Activated CD4-positive, alpha-beta T cell treated with anti-CD3 and anti-CD28 coated beads, Interleukin-2, Interleukin-6, amounts not matched to agents 100 ng/mL and 50 ng/mL, durations not matched to agents 16 hours and 8 hours (primary cell): ENCODE data around the gene CYP4F12.
"Not testable (repeated sequence)": the region's sequence is repeated elsewhere in the genome, so short reads cannot be mapped to it uniquely, and the experiment has no call there.

ENCODE experiments used
- DNase-seq: peaks from one replicate; pipeline ENCODE4 v3.0.0-alpha.2; 2020

Gene CYP4F12

GRCh38 chr19:15651791-15652190 lies 21.1 kb upstream of the CYP4F12 start:
- DNase-seq = no peak

GRCh38 chr19:15652559-15653278 lies 20.2 kb upstream of the CYP4F12 start:
- no peak for DNase-seq

- no peak for DNase-seq
Measured at GRCh38 chr19:15656467-15656866, 16.4 kb upstream of the CYP4F12 start.

- no peak for DNase-seq
Measured at GRCh38 chr19:15663247-15663646, 9.6 kb upstream of the CYP4F12 start.

GRCh38 chr19:15666186-15666585 lies 6.7 kb upstream of the CYP4F12 start:
- DNase-seq = no peak

GRCh38 chr19:15666883-15667282 lies 6.0 kb upstream of the CYP4F12 start:
- no peak for DNase-seq

GRCh38 chr19:15669440-15669839 lies 3.4 kb upstream of the CYP4F12 start:
- no peak for DNase-seq

GRCh38 chr19:15669891-15670290 lies 3.0 kb upstream of the CYP4F12 start:
- DNase-seq = no peak

- no peak for DNase-seq
Measured at GRCh38 chr19:15671237-15671821, 1.6 kb upstream of the CYP4F12 start.

- no peak for DNase-seq
Measured at GRCh38 chr19:15671891-15672579, 852 bp upstream of the CYP4F12 start.

- DNase-seq = no peak
Measured at GRCh38 chr19:15673176-15673654, 328 bp downstream of the CYP4F12 start.

GRCh38 chr19:15675560-15675959 lies 2.7 kb downstream of the CYP4F12 start:
- no peak for DNase-seq

GRCh38 chr19:15679089-15679488 lies 6.2 kb downstream of the CYP4F12 start:
- no peak for DNase-seq

- not testable (repeated sequence) for DNase-seq
Measured at GRCh38 chr19:15679865-15680264, 7.0 kb downstream of the CYP4F12 start.

- DNase-seq = no peak
Measured at GRCh38 chr19:15680478-15681322, 7.8 kb downstream of the CYP4F12 start.

GRCh38 chr19:15683411-15683810 lies 10.5 kb downstream of the CYP4F12 start:
- DNase-seq = no peak

GRCh38 chr19:15684828-15685227 lies 11.9 kb downstream of the CYP4F12 start:
- no peak for DNase-seq

- DNase-seq = no peak
Measured at GRCh38 chr19:15696654-15697194, 23.8 kb downstream of the CYP4F12 start.

GRCh38 chr19:15701757-15702533 lies 29.1 kb downstream of the CYP4F12 start:
- no peak for DNase-seq

- DNase-seq = peak; percentile 23
Measured at GRCh38 chr19:15702534-15702930, 29.6 kb downstream of the CYP4F12 start.

GRCh38 chr19:15714638-15715037 lies 41.8 kb downstream of the CYP4F12 start:
- no peak for DNase-seq

- DNase-seq = no peak
Measured at GRCh38 chr19:15715642-15716041, 42.8 kb downstream of the CYP4F12 start.
